ENCODE results near the gene FBN2.

GRCh38 chr5:128453121-128453520 is 84.9 kb downstream of the FBN2 start:
- TF ChIP-seq, protein P1, sequence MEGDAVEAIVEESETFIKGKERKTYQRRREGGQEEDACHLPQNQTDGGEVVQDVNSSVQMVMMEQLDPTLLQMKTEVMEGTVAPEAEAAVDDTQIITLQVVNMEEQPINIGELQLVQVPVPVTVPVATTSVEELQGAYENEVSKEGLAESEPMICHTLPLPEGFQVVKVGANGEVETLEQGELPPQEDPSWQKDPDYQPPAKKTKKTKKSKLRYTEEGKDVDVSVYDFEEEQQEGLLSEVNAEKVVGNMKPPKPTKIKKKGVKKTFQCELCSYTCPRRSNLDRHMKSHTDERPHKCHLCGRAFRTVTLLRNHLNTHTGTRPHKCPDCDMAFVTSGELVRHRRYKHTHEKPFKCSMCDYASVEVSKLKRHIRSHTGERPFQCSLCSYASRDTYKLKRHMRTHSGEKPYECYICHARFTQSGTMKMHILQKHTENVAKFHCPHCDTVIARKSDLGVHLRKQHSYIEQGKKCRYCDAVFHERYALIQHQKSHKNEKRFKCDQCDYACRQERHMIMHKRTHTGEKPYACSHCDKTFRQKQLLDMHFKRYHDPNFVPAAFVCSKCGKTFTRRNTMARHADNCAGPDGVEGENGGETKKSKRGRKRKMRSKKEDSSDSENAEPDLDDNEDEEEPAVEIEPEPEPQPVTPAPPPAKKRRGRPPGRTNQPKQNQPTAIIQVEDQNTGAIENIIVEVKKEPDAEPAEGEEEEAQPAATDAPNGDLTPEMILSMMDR (IDR thresholded peaks at IDR 0.05) = no peak
- TF ChIP-seq POLR2A (IDR thresholded peaks at IDR 0.05) (no peak), EP300 (IDR thresholded peaks at IDR 0.05) (no peak), POLR2AphosphoS5 (IDR thresholded peaks at IDR 0.05) (no peak)
